ENCODE data around the gene CYP19A1. TPM values are rescaled to one million over a fixed set of nuclear protein-coding genes. Genes with fewer than 3 reads are reported as not detected.

Gene CYP19A1
- total RNA-seq, 1 experiment from 2014 or later: 0.69 TPM

DNA sequence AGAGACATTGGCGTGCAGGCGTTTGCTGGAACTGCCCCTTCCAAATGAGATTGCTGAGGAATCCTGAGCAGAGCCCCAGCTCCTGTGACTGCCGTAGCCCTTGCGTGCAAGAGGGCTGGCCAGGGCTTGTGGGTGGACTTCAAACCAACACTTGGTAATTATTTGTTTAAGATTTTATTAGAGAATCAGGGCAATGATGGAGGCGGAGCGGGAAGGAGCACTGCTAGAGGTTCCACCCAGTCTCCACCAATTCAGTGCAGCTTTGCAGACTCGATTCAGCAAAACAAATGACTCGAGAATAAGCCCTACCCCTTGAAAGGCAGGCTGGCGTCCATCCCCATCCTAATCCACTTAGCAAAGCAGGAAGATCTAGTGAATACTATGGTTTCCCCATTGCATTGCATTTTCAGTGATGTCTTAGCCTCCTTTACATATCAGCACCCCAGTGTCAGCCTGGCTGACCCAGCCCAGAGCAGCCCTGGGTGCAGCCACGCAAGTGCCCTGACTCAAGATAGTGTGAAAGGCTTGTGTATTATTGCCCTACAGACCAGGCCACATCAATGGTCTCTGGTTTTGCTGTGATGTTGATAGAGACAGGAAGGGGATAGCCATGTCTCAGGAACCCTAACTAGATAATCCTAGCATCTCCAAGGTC, 29.1 kb upstream of the CYP19A1 start:
- peak; percentile 80 for DNase-seq
- no peaks in the 10 kb centered on the region for H3K36me3 ChIP-seq
- H3K9me3 ChIP-seq: no peaks in the 10 kb centered on the region
- no peak overlapping the region for H3K4me3 ChIP-seq
- H3K27me3 ChIP-seq: no peaks in the 10 kb centered on the region; the same call in 1 of the 2 replicates

DNA sequence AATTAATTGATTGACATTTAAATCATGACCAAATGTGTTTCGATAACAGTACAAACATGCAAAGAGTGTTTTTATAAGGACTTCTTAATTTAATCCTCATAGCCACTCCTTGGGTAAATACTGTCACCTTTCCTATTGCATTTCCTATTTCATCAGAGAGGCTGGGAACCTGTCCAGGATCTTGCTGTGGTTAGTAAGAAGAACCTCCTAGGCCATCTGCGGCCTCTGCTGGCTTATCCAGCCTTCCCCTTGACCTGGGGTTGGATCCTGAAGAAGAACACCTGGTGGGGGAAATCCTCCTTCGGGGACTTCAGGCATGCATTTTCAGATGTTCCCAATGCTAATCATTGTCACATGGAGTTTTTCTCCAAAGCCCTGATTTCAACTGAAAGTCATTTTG, 28.5 kb upstream of the CYP19A1 start:
- Histone ChIP-seq H3K9me3 (no peaks in the 10 kb centered on the region), H3K36me3 (no peaks in the 10 kb centered on the region), H3K4me3 (no peak overlapping the region), H3K27me3 (no peaks in the 10 kb centered on the region; the same call in 1 of the 2 replicates)
- DNase-seq: peak; percentile 64

DNA sequence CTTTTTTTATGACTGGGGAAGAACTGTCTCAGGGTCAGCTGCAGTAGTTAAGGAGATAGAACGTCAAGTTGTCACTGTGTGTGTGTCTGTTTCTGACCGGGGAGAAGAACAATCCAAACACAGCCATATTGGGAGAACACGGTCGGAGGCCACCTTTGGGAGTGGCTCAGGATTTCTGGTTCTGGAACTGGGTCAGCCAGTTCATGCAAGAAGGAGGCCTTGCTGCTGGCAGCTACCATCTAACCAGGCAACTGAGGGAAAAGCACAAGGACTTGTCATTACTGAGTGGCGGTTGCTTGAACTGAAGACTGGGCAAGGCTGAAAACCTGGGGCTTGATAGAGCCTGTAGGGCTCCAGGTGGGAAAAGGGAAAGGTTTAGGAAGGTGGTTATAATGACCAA, 27.7 kb upstream of the CYP19A1 start:
- Histone ChIP-seq H3K4me3 (no peak overlapping the region), H3K9me3 (no peaks in the 10 kb centered on the region)
- DNase-seq: no peak

DNA sequence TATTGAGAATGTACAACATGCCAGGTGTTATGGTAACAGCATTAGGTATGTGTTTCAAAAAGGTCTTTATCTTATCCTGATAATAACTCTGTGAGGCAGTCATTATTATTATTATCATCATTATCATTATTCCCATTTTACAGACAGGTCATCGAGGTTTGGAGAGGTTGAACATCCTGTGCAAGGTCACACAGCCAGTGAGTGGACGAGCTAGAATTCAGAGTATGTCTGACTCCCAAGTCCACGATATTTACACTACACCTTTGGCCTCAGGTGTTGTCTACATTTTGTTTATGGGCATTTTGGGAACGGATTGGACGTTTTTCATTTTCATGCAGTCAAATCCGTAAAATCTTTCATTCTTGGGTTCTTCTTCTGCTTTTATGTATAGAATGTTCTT, 27.0 kb upstream of the CYP19A1 start:
- H3K4me3 ChIP-seq: no peak overlapping the region
- H3K36me3 ChIP-seq: no peaks in the 10 kb centered on the region
- no peaks in the 10 kb centered on the region; the same call in 1 of the 2 replicates for H3K27me3 ChIP-seq
- DNase-seq: no peak
- H3K9me3 ChIP-seq: no peaks in the 10 kb centered on the region

More for the DNA sequence above, 27.7 kb upstream of the CYP19A1 start:
- Histone ChIP-seq H3K27me3 (no peaks in the 10 kb centered on the region; the same call in 1 of the 2 replicates), H3K36me3 (no peaks in the 10 kb centered on the region)

DNA sequence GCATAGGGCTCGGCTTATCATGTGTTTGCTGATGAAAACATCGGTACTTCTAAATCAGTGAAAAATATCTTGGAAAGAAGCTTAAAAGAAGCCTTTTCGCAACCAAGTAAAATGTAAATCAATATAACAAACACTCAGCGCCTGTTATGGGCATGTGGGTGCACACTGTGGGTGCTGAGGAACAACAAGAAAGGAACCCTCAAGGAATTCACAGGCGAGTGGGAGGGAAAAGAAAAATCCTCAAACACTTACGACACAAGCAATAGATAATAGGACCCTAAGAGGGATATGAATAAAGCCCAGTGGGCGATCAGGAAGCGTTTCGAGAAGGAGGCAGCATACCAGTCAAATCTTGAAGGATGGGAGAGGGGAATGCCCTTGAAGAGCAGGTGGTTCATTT, 25.0 kb upstream of the CYP19A1 start:
- Histone ChIP-seq H3K9me3 (no peaks in the 10 kb centered on the region), H3K36me3 (no peaks in the 10 kb centered on the region), H3K4me3 (no peak overlapping the region), H3K27me3 (no peaks in the 10 kb centered on the region; the same call in 1 of the 2 replicates)
- no peak for DNase-seq

DNA sequence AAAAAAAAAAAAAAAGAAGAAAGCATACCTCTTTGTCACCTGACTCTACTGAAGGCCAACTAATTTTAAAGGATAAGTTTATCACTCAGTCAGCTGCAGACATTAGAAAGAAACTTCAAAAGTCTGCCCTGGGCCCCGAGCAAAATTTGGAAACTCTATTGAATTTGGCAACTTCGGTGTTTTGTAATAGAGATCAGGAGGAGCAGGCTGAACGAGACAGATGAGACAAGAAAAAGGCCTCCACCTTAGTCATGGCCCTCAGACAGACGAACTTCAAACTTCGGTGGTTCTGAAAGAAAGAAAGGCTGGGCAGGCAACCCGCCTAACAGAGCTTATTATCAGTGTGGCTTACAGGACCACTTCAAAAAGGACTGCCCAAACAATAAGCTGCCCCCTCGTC, 21.6 kb upstream of the CYP19A1 start:
- H3K4me3 ChIP-seq: no peak overlapping the region
- H3K9me3 ChIP-seq: no peaks in the 10 kb centered on the region
- DNase-seq: no peak
- H3K27me3 ChIP-seq: no peaks in the 10 kb centered on the region; the same call in 1 of the 2 replicates
- H3K36me3 ChIP-seq: no peaks in the 10 kb centered on the region

DNA sequence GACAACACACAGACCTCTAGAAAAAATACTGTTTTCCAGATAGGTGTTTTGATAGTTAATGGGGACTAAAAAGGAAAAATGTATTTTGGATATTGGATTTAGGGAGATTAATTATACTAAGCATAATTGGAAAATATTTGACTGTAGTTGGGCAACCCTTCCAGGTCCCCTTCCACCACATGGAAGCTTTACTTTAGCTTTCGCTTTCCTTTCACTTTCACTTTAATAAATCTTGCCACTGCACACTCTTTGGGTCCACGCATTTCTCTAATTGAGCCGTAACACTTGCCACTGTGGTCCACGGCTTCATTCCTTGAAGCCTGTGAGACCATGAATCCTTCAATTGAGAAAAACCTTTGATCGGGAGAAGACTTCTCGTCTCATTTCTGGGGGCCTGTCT, 18.6 kb upstream of the CYP19A1 start:
- Histone ChIP-seq H3K9me3 (no peaks in the 10 kb centered on the region), H3K36me3 (no peaks in the 10 kb centered on the region), H3K4me3 (no peak overlapping the region), H3K27me3 (no peaks in the 10 kb centered on the region)
- no peak for DNase-seq

DNA sequence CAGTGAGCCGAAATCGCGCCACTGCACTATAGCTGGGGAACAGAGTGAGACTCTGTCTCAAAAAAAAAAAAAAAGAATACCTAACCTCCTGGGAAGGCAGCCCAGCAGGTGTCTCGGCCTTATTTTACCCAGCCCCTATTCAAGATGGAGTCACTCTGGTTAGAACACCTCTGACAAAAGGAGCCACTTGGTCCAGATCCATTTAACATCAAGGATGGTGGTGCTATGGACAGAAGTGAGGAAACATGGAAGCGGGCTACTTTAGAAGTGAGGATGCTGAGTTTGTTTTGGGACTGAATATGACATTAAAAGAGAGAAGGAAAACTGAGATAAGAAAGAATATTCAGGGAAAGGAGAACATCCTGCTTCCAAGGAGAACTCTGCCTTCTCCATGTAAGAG, 17.8 kb upstream of the CYP19A1 start:
- Histone ChIP-seq H3K9me3 (no peaks in the 10 kb centered on the region), H3K27me3 (no peaks in the 10 kb centered on the region), H3K4me3 (no peak overlapping the region), H3K36me3 (no peaks in the 10 kb centered on the region)
- DNase-seq: no peak

DNA sequence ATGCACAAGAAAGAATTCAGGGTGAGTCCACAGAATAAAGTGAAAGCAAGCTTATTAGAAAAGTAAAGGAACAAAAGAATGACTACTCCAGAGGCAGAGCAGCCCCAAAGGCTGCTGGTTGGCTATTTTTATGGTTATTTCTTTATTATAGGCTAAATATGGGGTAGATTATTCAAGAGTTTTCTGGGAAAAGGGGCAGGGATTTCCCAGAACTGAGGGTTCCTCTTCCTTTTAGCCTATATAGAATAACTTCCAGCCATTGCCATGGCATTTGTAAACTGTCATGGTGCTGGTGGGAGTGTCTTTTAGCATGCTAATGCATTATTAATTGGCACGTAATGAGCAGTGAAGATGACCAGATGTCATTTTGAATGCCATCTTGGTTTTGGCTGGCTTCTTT, 16.7 kb upstream of the CYP19A1 start:
- H3K9me3 ChIP-seq: no peaks in the 10 kb centered on the region
- no peaks in the 10 kb centered on the region for H3K36me3 ChIP-seq
- H3K27me3 ChIP-seq: no peaks in the 10 kb centered on the region
- no peak overlapping the region for H3K4me3 ChIP-seq
- no peak for DNase-seq

DNA sequence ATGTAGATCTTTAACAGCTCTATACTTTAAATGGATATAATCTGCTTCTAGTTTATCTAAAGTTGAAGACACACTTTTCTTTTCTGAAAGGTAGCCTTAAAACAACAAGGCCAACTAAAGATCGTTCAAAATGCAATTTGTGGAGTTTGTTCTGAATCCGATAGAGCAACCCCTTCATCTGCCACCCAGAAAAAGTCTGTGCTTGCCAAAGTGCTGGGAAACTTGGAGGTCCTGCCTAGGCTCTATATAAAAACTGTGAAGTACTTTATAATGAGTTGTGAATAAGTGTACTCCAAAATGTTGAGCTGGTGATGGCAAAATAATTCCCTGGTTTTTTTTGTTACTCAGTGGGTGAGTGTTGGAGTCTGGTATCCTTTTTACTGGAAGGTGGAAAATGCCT, 15.6 kb upstream of the CYP19A1 start:
- Histone ChIP-seq H3K4me3 (no peak overlapping the region), H3K9me3 (no peaks in the 10 kb centered on the region), H3K36me3 (no peaks in the 10 kb centered on the region), H3K27me3 (no peaks in the 10 kb centered on the region)
- no peak for DNase-seq

DNA sequence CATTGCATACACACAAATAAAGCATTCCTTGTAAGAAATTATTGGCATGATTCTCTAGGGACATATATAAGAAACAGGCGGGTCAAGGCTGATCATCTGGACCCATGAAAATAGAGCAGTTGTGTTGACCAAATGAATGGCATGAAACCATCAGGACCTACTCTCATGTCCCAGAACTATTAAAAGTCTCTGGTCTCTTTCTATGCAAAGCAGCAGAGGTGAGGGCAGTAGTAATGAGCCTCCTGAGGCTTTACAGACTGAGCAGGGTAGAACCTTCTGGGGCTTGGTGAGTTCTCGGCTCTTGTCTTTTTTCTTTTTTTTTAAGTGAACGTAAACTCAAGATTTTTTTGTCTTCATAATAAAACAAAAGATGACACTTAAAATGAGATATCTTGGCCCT, 12.3 kb upstream of the CYP19A1 start:
- Histone ChIP-seq H3K9me3 (no peaks in the 10 kb centered on the region), H3K27me3 (no peaks in the 10 kb centered on the region), H3K4me3 (no peak overlapping the region), H3K36me3 (no peaks in the 10 kb centered on the region)
- DNase-seq: no peak

DNA sequence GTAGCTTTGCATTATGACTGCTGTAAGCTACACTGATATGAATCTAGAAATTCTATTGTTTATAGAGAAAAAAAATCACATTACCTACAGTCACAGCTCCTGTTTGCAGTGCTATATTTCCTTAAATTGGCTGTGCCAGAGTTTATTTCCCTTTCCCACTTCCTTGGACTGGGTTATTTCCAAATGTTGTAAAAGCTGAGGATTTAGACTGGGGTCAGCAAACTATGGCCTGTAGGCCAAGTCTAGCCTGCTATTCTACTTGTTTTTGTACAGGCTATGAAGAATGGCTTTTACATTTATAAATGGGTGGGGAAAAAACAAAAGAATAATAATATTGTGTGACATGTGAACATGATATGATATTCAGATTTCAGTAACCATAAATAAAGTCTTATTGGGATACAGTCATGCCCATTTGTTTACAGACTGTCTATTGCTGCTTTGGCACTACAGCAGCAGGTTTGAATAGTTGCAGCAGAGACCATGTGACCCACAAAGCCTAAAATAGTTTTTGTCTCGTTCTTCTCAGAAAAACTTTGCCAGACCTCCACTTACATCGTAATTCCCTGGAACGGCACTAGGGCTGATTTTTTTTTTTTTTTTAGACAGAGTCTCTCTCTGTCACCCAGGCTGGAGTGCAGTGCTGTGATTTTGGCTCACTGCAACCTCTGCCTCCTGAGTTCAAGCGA, 10.9 kb upstream of the CYP19A1 start:
- Histone ChIP-seq H3K27me3 (no peaks in the 10 kb centered on the region), H3K9me3 (no peaks in the 10 kb centered on the region), H3K36me3 (no peaks in the 10 kb centered on the region), H3K4me3 (no peak overlapping the region)
- peak; percentile 45 for DNase-seq

DNA sequence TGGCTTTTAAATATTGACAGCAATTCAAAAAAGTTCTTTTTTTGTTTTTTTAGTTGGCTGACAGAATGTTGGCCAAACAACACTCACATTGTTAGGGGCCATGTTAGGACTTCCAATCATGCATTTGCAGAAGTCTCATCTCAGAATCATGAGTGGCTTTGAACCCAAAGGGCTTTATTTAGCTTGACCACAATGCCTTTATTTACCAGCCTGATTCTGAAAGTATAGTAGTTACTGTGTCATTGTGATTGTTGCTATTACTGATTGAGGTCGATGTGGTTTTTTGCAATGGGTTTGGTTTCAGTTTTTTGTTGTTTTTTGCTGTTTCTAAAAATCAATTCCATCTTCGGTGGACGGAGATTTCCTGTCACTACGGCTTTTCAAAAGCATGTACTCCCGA, 10.3 kb upstream of the CYP19A1 start:
- DNase-seq: no peak
- H3K4me3 ChIP-seq: no peak overlapping the region
- no peaks in the 10 kb centered on the region for H3K36me3 ChIP-seq
- no peaks in the 10 kb centered on the region for H3K27me3 ChIP-seq
- no peaks in the 10 kb centered on the region for H3K9me3 ChIP-seq

DNA sequence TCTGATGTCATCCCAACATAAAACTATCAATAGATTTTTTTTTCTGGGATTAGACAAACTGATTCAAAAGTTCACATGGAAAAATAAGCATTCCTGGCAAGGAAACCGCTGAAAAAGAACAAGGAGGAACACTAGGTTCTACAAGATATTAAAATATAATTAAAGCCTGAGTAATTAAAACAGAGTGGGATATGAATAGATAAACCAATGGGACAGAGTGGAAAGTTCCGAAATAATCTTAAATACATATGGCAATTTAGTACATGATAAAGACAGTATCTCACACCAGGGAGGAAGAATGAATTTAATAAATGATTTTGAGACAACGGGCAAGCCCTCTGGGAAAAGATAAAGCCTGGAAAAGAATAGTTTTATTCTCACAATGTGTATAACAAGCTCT, 7.7 kb upstream of the CYP19A1 start:
- no peak for DNase-seq
- Histone ChIP-seq H3K4me3 (no peak overlapping the region), H3K27me3 (peaks cover 3% of the 10 kb centered on the region; the same call in 1 of the 2 replicates), H3K36me3 (no peaks in the 10 kb centered on the region), H3K9me3 (no peaks in the 10 kb centered on the region)

DNA sequence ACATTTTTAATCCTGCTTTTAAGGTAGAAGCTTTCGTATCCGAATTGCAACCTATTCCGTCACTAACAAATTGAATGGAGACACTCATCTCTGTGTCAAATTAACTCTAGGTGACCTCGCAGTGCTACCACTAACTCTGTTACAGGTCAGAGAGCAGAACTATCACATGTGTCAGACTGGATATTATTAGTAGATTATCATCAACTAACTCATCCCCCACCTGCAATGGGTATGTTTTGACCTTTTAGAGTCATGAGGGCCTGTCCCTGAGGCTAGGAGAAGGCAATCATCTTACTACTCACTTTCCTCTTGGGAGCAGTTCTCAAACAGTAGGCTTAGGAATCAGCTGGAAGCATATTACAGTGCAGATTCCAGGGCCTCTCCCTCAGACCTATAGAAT, 5.1 kb upstream of the CYP19A1 start:
- Histone ChIP-seq H3K36me3 (no peaks in the 10 kb centered on the region), H3K9me3 (no peaks in the 10 kb centered on the region), H3K4me3 (no peak overlapping the region), H3K27me3 (peaks cover 3% of the 10 kb centered on the region; the same call in 1 of the 2 replicates)
- no peak for DNase-seq

DNA sequence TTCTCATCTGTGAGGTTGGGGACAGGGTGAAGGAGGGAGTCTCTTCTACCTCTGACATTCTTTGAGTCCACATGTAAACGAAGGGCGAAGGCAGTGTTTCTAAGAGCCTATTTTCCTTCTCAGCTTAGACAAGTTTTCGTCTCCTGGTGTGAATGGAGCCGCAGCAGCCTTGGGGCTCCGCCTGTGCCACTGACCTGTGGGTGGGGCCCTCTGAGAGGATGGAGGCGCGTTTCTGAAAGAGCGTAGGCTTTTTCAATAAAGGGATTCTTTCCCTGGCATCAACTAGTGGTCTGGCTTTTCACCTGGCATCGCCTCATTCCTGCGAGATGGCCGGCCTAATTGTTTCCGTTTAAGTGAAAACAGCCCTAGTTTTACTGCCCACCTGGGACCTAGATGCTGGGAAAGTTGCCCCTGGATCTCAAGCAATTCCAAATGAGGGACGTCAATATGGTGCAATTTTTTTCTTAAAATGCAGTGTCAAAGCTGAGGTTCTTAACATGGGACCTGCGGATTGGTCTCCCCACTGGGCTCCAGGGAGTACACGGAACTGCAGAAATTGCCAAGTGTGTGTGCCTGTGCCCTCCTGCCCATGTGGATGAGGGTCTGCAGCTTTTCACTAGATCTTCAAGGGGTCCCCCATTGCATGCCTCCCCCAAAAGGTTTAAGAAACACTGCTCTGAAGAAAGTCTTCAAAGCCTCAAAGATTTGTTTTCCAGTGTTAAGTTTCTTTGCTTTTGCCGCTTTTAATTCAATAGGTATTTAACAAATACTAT, 4.0 kb upstream of the CYP19A1 start:
- no peaks in the 10 kb centered on the region for H3K9me3 ChIP-seq
- no peaks in the 10 kb centered on the region for H3K36me3 ChIP-seq
- DNase-seq: no peak
- H3K4me3 ChIP-seq: peak overlapping the region; percentile 32
- peaks cover 3% of the 10 kb centered on the region; the same call in 1 of the 2 replicates for H3K27me3 ChIP-seq

All from MG63 (cell line).